ENCODE results near the gene NOL3. TPM values are rescaled to one million over a fixed set of nuclear protein-coding genes. Genes with fewer than 3 reads are reported as not detected.

NOL3 gene
- polyA plus RNA-seq, 1 of the 3 experiments (the other 2 are of a cell fraction): 34.1 TPM

DNA sequence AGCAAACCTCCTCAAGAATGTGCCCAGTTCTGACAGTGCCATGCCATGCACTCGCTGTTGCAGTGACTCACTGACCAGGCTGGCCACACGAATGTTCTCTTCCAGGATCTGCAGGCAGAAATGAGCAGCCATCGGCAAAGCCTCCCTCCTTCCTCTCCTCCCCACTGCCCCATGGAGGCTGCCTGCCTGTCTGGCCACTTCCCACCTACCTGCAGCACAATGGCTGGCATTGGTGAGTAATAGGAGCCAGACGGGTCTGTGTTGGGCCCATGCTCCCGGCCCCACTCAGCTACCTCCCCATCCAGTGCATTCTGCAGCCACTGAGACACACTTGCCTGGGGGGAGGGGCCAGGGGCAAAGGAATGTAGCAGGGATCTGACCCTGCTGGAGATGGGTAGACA is 16.2 kb downstream of the NOL3 start:
- Histone ChIP-seq H3K4me2 (peak overlapping the region; percentile 92), H4K20me1 (ENCODE audit: insufficient read depth) (no peaks in the 10 kb centered on the region), H3F3A (replicated peaks; ENCODE audit: insufficient read depth) (peaks cover 30% of the 10 kb centered on the region), H3K27me3 (ENCODE audit: insufficient read depth) (no peaks in the 10 kb centered on the region), H3K79me2 (ENCODE audit: insufficient read depth) (peaks cover 18% of the 10 kb centered on the region), H3K9me2 (no peaks in the 10 kb centered on the region), H3K4me3 (ENCODE audit: low read depth in 2 of 2, low read length in 1 of 2) (peak overlapping the region in 1 of 2 experiments; percentile 36; a peak in 2 of 4 replicates), H3K9me3 (no peaks in the 10 kb centered on the region), H3K27ac (ENCODE audit: low read depth in 2 of 2, low read length in 1 of 2) (peak overlapping the region in 1 of 2 experiments; percentile 57; a peak in 3 of 4 replicates), H2AFZ (ENCODE audit: low read depth) (no peak overlapping the region), H3K9ac (no peak overlapping the region), H3K4me1 (ENCODE audit: control insufficient read depth in 1 of 2, insufficient read depth in 2 of 2, low read depth in 1 of 2, low read length in 1 of 2) (peaks cover 21 to 25% of the 10 kb centered on the region in 2 experiments), H3K36me3 (replicated peaks in 1 of 2; ENCODE audit: control insufficient read depth in 1 of 2, insufficient read depth in 2 of 2, low read length in 1 of 2) (no peaks in the 10 kb centered on the region)
- 13% methylated on average over 4 of the region's 5 CpGs for WGBS (ENCODE audit: low lambda C conversion rate)
- CTCF ChIA-PET: interaction anchor here (1.2 to 2.3 kb wide), 3 partner anchors 168 to 232 kb away, joined by 4 to 12 read pairs (median 6); partner anchors contain the start of gene CES3
- POLR2A ChIA-PET: no interaction called here
- DNase-seq: no peak
- TF ChIP-seq GATA2 (CRISPR knock-in tag; IDR thresholded peaks at IDR 0.05) (no peak), MEF2A (IDR thresholded peaks at IDR 0.05; ENCODE audit: borderline replicate concordance, low read depth) (no peak), SIN3A (IDR thresholded peaks at IDR 0.05; ENCODE audit: borderline replicate concordance, low read depth, low read length) (peak; percentile 65; the same call in 1 of the 2 replicates), YY1 (IDR thresholded peaks at IDR 0.05; ENCODE audit: low read depth) (peak; percentile 50; the same call in 1 of the 2 replicates), NRF1 (IDR thresholded peaks at IDR 0.05; ENCODE audit: low read depth, low read length) (no peak), TCF12 (IDR thresholded peaks at IDR 0.05) (peak; percentile 32; the same call in 1 of the 2 replicates), FOSL2 (IDR thresholded peaks at IDR 0.05; ENCODE audit: borderline replicate concordance, low read depth) (peak; percentile 62; the same call in 1 of the 2 replicates), EP300 (IDR thresholded peaks at IDR 0.05; ENCODE audit: borderline replicate concordance in 1 of 2, low read depth in 1 of 2, low read length in 1 of 2) (no peak)
- TF ChIP-seq, protein P1, sequence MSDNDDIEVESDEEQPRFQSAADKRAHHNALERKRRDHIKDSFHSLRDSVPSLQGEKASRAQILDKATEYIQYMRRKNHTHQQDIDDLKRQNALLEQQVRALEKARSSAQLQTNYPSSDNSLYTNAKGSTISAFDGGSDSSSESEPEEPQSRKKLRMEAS (IDR thresholded peaks at IDR 0.05; ENCODE audit: low read depth): peak; percentile 63; the same call in 1 of the 2 replicates
- TF ChIP-seq, protein P2, sequence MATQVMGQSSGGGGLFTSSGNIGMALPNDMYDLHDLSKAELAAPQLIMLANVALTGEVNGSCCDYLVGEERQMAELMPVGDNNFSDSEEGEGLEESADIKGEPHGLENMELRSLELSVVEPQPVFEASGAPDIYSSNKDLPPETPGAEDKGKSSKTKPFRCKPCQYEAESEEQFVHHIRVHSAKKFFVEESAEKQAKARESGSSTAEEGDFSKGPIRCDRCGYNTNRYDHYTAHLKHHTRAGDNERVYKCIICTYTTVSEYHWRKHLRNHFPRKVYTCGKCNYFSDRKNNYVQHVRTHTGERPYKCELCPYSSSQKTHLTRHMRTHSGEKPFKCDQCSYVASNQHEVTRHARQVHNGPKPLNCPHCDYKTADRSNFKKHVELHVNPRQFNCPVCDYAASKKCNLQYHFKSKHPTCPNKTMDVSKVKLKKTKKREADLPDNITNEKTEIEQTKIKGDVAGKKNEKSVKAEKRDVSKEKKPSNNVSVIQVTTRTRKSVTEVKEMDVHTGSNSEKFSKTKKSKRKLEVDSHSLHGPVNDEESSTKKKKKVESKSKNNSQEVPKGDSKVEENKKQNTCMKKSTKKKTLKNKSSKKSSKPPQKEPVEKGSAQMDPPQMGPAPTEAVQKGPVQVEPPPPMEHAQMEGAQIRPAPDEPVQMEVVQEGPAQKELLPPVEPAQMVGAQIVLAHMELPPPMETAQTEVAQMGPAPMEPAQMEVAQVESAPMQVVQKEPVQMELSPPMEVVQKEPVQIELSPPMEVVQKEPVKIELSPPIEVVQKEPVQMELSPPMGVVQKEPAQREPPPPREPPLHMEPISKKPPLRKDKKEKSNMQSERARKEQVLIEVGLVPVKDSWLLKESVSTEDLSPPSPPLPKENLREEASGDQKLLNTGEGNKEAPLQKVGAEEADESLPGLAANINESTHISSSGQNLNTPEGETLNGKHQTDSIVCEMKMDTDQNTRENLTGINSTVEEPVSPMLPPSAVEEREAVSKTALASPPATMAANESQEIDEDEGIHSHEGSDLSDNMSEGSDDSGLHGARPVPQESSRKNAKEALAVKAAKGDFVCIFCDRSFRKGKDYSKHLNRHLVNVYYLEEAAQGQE (IDR thresholded peaks at IDR 0.05; ENCODE audit: low read depth, low read length): peak; percentile 48; the same call in 1 of the 2 replicates

DNA sequence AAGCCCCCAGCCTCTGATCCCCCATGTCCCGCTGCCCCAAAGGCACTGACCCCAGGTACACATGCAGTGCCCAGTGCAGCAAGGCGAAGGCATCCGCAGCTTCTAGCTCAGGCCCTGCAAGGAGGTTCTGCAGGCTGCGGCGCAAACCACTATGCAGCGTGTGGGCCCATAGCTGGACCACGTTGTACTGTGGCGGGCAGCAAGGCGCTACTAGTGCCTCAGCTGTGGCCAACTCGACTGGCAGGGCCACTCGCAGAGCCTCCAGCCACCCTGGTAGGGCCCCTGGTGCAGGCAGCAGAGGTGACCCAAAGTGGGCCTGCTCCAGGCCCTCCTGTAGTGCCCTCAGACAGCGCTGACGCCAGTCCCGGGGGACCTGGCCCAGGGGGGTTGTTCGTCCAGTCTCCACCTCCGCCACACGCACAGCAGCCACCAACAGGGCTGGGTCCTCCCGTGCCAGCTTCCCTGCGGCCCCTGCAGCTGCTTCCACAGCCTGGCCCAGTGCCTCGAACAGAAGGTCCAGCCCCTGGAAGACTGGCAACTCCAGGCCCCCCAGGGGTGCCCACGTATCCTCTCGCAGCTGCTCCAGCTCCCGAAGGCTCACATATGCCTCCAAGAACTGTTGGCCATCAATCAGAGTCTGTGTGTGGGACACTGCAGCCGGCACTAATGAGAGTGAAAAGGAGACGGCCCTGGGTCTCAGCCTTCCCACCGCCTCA is 17.0 kb downstream of the NOL3 start:
- Histone ChIP-seq H2AFZ (ENCODE audit: low read depth) (no peak overlapping the region), H3K9ac (no peak overlapping the region), H3K79me2 (ENCODE audit: insufficient read depth) (peaks cover 18% of the 10 kb centered on the region), H3K4me1 (ENCODE audit: control insufficient read depth in 1 of 2, insufficient read depth in 2 of 2, low read depth in 1 of 2, low read length in 1 of 2) (peaks cover 18 to 25% of the 10 kb centered on the region in 2 experiments), H3K27me3 (ENCODE audit: insufficient read depth) (no peaks in the 10 kb centered on the region), H3K9me2 (no peaks in the 10 kb centered on the region), H4K20me1 (ENCODE audit: insufficient read depth) (0 out of 2 replicates have a peak, but pooled peaks cover 1% of the 10 kb centered on the region), H3K4me2 (peak overlapping the region; percentile 92), H3K27ac (ENCODE audit: low read depth in 2 of 2, low read length in 1 of 2) (peak overlapping the region in 1 of 2 experiments; percentile 57; a peak in 2 of 4 replicates), H3K4me3 (ENCODE audit: low read depth in 2 of 2, low read length in 1 of 2) (0 out of 4 replicates have a peak overlapping the region, but pooled peaks of 1 of the 2 experiments have one; percentile 36), H3K36me3 (replicated peaks in 1 of 2; ENCODE audit: control insufficient read depth in 1 of 2, insufficient read depth in 2 of 2, low read length in 1 of 2) (no peaks in the 10 kb centered on the region), H3F3A (replicated peaks; ENCODE audit: insufficient read depth) (peaks cover 22% of the 10 kb centered on the region), H3K9me3 (no peaks in the 10 kb centered on the region)
- CTCF ChIA-PET: interaction anchor here (0.6 to 3.5 kb wide), 5 partner anchors 13 to 233 kb away, joined by 3 to 11 read pairs (median 6); partner anchors contain the start of gene CES3
- no peak for DNase-seq
- POLR2A ChIA-PET: no interaction called here
- TF ChIP-seq, protein P3, sequence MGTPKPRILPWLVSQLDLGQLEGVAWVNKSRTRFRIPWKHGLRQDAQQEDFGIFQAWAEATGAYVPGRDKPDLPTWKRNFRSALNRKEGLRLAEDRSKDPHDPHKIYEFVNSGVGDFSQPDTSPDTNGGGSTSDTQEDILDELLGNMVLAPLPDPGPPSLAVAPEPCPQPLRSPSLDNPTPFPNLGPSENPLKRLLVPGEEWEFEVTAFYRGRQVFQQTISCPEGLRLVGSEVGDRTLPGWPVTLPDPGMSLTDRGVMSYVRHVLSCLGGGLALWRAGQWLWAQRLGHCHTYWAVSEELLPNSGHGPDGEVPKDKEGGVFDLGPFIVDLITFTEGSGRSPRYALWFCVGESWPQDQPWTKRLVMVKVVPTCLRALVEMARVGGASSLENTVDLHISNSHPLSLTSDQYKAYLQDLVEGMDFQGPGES (IDR thresholded peaks at IDR 0.05; ENCODE audit: low read depth, low read length): no peak
- no peak for TF ChIP-seq TEAD4 (IDR thresholded peaks at IDR 0.05; ENCODE audit: borderline replicate concordance, insufficient read depth)
- TF ChIP-seq EZH2phosphoT487 (IDR thresholded peaks at IDR 0.05; ENCODE audit: borderline replicate concordance, low read depth): no peak
- TF ChIP-seq MXI1 (IDR thresholded peaks at IDR 0.05; ENCODE audit: low read depth, low read length): no peak
- no peak for TF ChIP-seq NFIC (IDR thresholded peaks at IDR 0.05; ENCODE audit: borderline replicate concordance)
- no peak for TF ChIP-seq FOXM1 (IDR thresholded peaks at IDR 0.05; ENCODE audit: low read depth)
- TF ChIP-seq JUND (IDR thresholded peaks at IDR 0.05): no peak
- no peak for TF ChIP-seq MEF2A (IDR thresholded peaks at IDR 0.05; ENCODE audit: borderline replicate concordance, low read depth)
- TF ChIP-seq, protein P4, sequence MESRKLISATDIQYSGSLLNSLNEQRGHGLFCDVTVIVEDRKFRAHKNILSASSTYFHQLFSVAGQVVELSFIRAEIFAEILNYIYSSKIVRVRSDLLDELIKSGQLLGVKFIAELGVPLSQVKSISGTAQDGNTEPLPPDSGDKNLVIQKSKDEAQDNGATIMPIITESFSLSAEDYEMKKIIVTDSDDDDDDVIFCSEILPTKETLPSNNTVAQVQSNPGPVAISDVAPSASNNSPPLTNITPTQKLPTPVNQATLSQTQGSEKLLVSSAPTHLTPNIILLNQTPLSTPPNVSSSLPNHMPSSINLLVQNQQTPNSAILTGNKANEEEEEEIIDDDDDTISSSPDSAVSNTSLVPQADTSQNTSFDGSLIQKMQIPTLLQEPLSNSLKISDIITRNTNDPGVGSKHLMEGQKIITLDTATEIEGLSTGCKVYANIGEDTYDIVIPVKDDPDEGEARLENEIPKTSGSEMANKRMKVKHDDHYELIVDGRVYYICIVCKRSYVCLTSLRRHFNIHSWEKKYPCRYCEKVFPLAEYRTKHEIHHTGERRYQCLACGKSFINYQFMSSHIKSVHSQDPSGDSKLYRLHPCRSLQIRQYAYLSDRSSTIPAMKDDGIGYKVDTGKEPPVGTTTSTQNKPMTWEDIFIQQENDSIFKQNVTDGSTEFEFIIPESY (IDR thresholded peaks at IDR 0.05; ENCODE audit: borderline replicate concordance, low read depth): no peak
- 84% methylated on average over 14 of the region's 26 CpGs for WGBS (ENCODE audit: low lambda C conversion rate)
